ENCODE measurements around the gene CDK6. TPM values are rescaled to one million over a fixed set of nuclear protein-coding genes. Genes with fewer than 3 reads are reported as not detected.

The CDK6 gene
- total RNA-seq, 1 donor from 2014 or later = 23.3 TPM

- TF ChIP-seq, protein P1, sequence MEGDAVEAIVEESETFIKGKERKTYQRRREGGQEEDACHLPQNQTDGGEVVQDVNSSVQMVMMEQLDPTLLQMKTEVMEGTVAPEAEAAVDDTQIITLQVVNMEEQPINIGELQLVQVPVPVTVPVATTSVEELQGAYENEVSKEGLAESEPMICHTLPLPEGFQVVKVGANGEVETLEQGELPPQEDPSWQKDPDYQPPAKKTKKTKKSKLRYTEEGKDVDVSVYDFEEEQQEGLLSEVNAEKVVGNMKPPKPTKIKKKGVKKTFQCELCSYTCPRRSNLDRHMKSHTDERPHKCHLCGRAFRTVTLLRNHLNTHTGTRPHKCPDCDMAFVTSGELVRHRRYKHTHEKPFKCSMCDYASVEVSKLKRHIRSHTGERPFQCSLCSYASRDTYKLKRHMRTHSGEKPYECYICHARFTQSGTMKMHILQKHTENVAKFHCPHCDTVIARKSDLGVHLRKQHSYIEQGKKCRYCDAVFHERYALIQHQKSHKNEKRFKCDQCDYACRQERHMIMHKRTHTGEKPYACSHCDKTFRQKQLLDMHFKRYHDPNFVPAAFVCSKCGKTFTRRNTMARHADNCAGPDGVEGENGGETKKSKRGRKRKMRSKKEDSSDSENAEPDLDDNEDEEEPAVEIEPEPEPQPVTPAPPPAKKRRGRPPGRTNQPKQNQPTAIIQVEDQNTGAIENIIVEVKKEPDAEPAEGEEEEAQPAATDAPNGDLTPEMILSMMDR (IDR thresholded peaks at IDR 0.05; ENCODE audit: unreplicated experiment) = no peak
- DNase-seq (ENCODE audit: low spot score, unreplicated experiment) = no peak
- no peaks in the 10 kb centered on the region for H3K27me3 Mint-ChIP-seq
- H3K9me3 Mint-ChIP-seq (ENCODE audit: low read depth) = no peaks in the 10 kb centered on the region
- H3K4me1 Mint-ChIP-seq (ENCODE audit: low read depth) = peaks cover 37% of the 10 kb centered on the region
- H3K27ac Mint-ChIP-seq = peak overlapping the region; percentile 54
- H3K4me3 Mint-ChIP-seq (ENCODE audit: low read depth) = no peak overlapping the region
- no peaks in the 10 kb centered on the region for H3K36me3 Mint-ChIP-seq (ENCODE audit: insufficient read depth)
Measured at GRCh38 chr7:92697012-92697411, 139.4 kb downstream of the CDK6 start.

DNA sequence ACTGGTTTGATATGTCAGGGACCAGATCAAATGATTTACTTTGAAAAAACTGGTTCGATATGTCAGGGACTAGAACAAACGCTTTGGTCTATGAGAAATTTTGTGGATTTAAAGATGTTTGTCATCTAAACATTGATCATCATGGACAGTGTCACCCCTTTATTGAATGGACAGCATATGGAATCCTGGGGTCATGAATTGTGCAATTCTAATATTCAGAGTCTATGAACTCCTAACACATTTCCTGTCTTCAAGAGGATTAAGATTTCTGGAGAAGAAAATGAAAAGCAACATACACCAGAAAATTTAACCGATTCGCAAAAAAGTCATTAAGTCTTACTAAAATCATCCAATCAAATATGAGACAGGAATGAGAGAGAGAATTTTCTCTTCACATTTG lies 139.8 kb downstream of the CDK6 start:
- H3K27ac Mint-ChIP-seq = peak overlapping the region; percentile 54
- H3K27me3 Mint-ChIP-seq = no peaks in the 10 kb centered on the region

DNA sequence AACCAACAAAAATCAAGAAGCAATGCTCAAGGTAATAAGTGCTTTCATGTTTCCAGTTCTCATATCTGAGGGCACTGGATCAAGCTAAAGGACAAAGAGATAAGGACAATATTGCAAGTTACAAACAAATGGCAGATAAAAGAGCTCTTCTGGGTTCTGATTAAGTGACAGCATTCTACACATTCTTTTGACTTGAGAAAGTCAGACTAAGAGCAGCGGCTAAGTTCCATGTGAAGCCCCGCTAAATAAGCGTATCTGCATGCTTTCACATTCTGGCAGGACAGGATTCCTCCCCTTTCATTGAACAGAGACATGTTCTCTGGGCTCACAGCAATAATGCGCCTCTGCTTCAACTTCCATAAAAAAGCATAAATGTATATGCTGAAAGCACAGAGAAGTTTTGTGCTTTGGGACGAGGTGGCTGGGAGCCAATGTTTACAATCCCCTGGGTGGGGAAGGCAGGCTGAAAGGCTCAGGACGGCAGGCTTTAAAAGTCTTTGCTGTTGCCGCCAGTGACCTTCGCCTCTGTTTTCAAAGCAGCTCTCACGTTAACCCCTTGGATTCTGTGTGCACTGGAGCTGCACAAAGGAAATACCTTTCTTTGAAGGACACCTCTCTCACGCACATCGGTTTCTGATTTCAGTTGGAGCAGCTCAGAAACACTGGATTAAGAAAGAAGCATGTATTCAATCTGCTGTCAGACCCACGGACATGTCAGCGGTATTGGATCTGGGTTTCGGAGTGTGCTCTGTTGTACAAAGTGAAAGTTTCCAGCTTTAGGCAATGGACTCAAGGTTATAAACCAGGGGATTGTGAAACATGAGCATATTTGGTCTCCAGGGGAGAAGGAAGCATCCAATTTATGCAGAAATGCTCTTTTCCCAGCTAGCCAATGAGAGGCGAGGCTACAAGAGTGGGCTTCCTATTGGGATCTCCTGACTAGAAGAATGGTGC lies 140.8 kb downstream of the CDK6 start:
- Mint-ChIP-seq H3K27ac (peak overlapping the region; percentile 99), H3K27me3 (no peaks in the 10 kb centered on the region), H3K4me3 (ENCODE audit: low read depth) (peak overlapping the region; percentile 71), H3K4me1 (ENCODE audit: low read depth) (peaks cover 37% of the 10 kb centered on the region), H3K9me3 (ENCODE audit: low read depth) (no peaks in the 10 kb centered on the region), H3K36me3 (ENCODE audit: insufficient read depth) (no peaks in the 10 kb centered on the region)
- TF ChIP-seq, protein P1 (IDR thresholded peaks at IDR 0.05; ENCODE audit: unreplicated experiment) = no peak
- peak; percentile 42 for DNase-seq (ENCODE audit: low spot score, unreplicated experiment)

More for the DNA sequence above, 139.8 kb downstream of the CDK6 start:
- TF ChIP-seq, protein P1 (IDR thresholded peaks at IDR 0.05; ENCODE audit: unreplicated experiment) = no peak
- no peak overlapping the region for H3K4me3 Mint-ChIP-seq (ENCODE audit: low read depth)
- no peaks in the 10 kb centered on the region for H3K9me3 Mint-ChIP-seq (ENCODE audit: low read depth)
- H3K4me1 Mint-ChIP-seq (ENCODE audit: low read depth) = peaks cover 37% of the 10 kb centered on the region
- DNase-seq (ENCODE audit: low spot score, unreplicated experiment) = no peak
- no peaks in the 10 kb centered on the region for H3K36me3 Mint-ChIP-seq (ENCODE audit: insufficient read depth)

DNA sequence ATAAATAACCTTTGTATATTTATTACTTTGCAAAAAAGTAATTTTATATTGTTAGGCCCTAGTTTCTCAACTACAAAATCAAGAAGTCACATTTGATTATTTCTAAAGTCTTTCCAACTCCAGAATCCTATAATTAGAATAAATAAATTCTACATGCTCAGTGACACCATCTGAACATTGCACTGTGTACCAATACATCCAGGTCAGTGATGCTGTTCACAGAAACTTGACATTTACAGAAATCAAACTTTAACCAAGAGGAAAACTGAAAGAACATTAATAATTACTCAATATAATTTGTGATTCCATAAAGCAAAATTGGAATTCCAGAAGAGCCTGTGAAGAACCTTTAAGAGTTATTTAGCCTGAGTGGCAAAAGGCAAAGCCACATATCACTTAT lies 142.2 kb downstream of the CDK6 start:
- TF ChIP-seq, protein P1 (IDR thresholded peaks at IDR 0.05; ENCODE audit: unreplicated experiment) = no peak
- peaks cover 2% of the 10 kb centered on the region for H3K36me3 Mint-ChIP-seq (ENCODE audit: insufficient read depth)
- DNase-seq (ENCODE audit: low spot score, unreplicated experiment) = no peak
- no peak overlapping the region for H3K4me3 Mint-ChIP-seq (ENCODE audit: low read depth)
- H3K9me3 Mint-ChIP-seq (ENCODE audit: low read depth) = peaks cover 5% of the 10 kb centered on the region
- peaks cover 37% of the 10 kb centered on the region for H3K4me1 Mint-ChIP-seq (ENCODE audit: low read depth)
- no peaks in the 10 kb centered on the region for H3K27me3 Mint-ChIP-seq
- H3K27ac Mint-ChIP-seq = no peak overlapping the region

GRCh38 chr7:92693519-92693918 lies 142.9 kb downstream of the CDK6 start:
- peaks cover 33% of the 10 kb centered on the region for H3K4me1 Mint-ChIP-seq (ENCODE audit: low read depth)
- H3K4me3 Mint-ChIP-seq (ENCODE audit: low read depth) = no peak overlapping the region
- no peak overlapping the region for H3K27ac Mint-ChIP-seq
- peaks cover 5% of the 10 kb centered on the region for H3K9me3 Mint-ChIP-seq (ENCODE audit: low read depth)
- H3K36me3 Mint-ChIP-seq (ENCODE audit: insufficient read depth) = peaks cover 2% of the 10 kb centered on the region
- TF ChIP-seq, protein P1 (IDR thresholded peaks at IDR 0.05; ENCODE audit: unreplicated experiment) = no peak
- no peaks in the 10 kb centered on the region for H3K27me3 Mint-ChIP-seq
- no peak for DNase-seq (ENCODE audit: low spot score, unreplicated experiment)
